Measurements from ENCODE around the gene ARSB. TPM values are rescaled to one million over a fixed set of nuclear protein-coding genes. Genes with fewer than 3 reads are reported as not detected.

The ARSB gene
- total and polyA plus RNA-seq, 9 of the 15 experiments (the other 6 are each of a cell fraction or from before 2014, with no cell fraction given): 0.52 to 4.6 (median 2.4) TPM

DNA sequence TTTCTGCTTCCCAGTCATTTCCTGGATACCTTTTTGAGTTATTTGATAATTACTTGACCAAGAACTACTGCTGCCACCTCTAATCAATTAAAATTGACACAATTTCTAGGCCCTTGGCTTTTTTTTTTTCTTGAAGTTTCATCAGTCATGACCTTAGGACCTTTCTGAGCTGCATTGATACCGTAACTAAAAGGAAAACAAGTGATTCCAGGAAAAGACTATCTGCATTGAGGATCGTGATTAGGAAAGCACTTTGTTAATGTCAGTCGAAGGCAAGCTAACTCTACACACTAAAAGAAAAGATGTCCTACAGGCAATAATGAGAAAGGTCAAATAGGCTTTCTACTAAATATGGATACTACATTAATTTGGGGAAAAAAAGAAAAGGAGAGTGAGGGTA is 69.9 kb downstream of the ARSB start (continued):
- TF ChIP-seq, protein P1, sequence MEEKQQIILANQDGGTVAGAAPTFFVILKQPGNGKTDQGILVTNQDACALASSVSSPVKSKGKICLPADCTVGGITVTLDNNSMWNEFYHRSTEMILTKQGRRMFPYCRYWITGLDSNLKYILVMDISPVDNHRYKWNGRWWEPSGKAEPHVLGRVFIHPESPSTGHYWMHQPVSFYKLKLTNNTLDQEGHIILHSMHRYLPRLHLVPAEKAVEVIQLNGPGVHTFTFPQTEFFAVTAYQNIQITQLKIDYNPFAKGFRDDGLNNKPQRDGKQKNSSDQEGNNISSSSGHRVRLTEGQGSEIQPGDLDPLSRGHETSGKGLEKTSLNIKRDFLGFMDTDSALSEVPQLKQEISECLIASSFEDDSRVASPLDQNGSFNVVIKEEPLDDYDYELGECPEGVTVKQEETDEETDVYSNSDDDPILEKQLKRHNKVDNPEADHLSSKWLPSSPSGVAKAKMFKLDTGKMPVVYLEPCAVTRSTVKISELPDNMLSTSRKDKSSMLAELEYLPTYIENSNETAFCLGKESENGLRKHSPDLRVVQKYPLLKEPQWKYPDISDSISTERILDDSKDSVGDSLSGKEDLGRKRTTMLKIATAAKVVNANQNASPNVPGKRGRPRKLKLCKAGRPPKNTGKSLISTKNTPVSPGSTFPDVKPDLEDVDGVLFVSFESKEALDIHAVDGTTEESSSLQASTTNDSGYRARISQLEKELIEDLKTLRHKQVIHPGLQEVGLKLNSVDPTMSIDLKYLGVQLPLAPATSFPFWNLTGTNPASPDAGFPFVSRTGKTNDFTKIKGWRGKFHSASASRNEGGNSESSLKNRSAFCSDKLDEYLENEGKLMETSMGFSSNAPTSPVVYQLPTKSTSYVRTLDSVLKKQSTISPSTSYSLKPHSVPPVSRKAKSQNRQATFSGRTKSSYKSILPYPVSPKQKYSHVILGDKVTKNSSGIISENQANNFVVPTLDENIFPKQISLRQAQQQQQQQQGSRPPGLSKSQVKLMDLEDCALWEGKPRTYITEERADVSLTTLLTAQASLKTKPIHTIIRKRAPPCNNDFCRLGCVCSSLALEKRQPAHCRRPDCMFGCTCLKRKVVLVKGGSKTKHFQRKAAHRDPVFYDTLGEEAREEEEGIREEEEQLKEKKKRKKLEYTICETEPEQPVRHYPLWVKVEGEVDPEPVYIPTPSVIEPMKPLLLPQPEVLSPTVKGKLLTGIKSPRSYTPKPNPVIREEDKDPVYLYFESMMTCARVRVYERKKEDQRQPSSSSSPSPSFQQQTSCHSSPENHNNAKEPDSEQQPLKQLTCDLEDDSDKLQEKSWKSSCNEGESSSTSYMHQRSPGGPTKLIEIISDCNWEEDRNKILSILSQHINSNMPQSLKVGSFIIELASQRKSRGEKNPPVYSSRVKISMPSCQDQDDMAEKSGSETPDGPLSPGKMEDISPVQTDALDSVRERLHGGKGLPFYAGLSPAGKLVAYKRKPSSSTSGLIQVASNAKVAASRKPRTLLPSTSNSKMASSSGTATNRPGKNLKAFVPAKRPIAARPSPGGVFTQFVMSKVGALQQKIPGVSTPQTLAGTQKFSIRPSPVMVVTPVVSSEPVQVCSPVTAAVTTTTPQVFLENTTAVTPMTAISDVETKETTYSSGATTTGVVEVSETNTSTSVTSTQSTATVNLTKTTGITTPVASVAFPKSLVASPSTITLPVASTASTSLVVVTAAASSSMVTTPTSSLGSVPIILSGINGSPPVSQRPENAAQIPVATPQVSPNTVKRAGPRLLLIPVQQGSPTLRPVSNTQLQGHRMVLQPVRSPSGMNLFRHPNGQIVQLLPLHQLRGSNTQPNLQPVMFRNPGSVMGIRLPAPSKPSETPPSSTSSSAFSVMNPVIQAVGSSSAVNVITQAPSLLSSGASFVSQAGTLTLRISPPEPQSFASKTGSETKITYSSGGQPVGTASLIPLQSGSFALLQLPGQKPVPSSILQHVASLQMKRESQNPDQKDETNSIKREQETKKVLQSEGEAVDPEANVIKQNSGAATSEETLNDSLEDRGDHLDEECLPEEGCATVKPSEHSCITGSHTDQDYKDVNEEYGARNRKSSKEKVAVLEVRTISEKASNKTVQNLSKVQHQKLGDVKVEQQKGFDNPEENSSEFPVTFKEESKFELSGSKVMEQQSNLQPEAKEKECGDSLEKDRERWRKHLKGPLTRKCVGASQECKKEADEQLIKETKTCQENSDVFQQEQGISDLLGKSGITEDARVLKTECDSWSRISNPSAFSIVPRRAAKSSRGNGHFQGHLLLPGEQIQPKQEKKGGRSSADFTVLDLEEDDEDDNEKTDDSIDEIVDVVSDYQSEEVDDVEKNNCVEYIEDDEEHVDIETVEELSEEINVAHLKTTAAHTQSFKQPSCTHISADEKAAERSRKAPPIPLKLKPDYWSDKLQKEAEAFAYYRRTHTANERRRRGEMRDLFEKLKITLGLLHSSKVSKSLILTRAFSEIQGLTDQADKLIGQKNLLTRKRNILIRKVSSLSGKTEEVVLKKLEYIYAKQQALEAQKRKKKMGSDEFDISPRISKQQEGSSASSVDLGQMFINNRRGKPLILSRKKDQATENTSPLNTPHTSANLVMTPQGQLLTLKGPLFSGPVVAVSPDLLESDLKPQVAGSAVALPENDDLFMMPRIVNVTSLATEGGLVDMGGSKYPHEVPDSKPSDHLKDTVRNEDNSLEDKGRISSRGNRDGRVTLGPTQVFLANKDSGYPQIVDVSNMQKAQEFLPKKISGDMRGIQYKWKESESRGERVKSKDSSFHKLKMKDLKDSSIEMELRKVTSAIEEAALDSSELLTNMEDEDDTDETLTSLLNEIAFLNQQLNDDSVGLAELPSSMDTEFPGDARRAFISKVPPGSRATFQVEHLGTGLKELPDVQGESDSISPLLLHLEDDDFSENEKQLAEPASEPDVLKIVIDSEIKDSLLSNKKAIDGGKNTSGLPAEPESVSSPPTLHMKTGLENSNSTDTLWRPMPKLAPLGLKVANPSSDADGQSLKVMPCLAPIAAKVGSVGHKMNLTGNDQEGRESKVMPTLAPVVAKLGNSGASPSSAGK (IDR thresholded peaks at IDR 0.05): 0 out of 2 replicates have a peak, but pooled peaks have one; percentile 25
- no peak for TF ChIP-seq ZFP30 (CRISPR knock-in tag; IDR thresholded peaks at IDR 0.05; ENCODE audit: borderline replicate concordance)
- TF ChIP-seq NCOR1 (IDR thresholded peaks at IDR 0.05): no peak
- TF ChIP-seq, protein P2, sequence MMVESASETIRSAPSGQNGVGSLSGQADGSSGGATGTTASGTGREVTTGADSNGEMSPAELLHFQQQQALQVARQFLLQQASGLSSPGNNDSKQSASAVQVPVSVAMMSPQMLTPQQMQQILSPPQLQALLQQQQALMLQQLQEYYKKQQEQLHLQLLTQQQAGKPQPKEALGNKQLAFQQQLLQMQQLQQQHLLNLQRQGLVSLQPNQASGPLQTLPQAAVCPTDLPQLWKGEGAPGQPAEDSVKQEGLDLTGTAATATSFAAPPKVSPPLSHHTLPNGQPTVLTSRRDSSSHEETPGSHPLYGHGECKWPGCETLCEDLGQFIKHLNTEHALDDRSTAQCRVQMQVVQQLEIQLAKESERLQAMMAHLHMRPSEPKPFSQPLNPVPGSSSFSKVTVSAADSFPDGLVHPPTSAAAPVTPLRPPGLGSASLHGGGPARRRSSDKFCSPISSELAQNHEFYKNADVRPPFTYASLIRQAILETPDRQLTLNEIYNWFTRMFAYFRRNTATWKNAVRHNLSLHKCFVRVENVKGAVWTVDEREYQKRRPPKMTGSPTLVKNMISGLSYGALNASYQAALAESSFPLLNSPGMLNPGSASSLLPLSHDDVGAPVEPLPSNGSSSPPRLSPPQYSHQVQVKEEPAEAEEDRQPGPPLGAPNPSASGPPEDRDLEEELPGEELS (CRISPR knock-in tag; IDR thresholded peaks at IDR 0.05; ENCODE audit: borderline replicate concordance): no peak

All from K562 (cell line).